GM12875 (cell line): ENCODE data around the gene SHH.

Experiments
- H3K4me3 ChIP-seq: one replicate; pipeline ENCODE4 v1.5.1; 2011; ENCODE audit warnings: low read depth, low read length, control low read depth
- CTCF ChIP-seq: IDR thresholded peaks from 2 replicates; pipeline ENCODE4 v1.5.1; 2011; ENCODE audit warnings: low read depth, mild to moderate bottlenecking, control low read depth, inconsistent platforms, low read length, moderate library complexity, borderline replicate concordance; ENCODE audit not compliant: insufficient read depth

SHH gene

GRCh38 chr7:155813546-155814315 lies 1.5 kb upstream of the SHH start:
- TF ChIP-seq CTCF = no peak
- H3K4me3 ChIP-seq = no peak overlapping the region

DNA sequence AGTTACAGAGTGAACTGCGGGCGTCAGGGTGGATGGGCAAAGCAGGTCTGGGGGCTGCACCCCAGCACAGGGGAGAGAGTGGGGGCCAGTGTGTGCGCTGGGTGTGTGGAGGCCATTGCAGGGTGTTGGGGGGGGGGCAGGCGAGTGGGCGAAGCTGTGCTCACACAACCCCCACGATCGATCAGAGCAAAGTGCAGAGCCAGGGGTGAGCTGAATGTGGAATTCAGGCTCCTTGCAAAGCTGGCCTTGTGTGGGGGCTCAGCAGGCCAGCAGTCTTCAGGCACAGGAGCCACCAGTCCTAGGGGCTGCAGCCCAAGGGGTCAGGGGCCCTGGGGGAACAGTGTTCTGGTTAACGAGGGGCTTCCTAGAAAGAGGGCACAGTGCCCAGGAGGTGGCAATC lies 862 bp upstream of the SHH start:
- TF ChIP-seq CTCF = no peak
- no peak overlapping the region for H3K4me3 ChIP-seq

DNA sequence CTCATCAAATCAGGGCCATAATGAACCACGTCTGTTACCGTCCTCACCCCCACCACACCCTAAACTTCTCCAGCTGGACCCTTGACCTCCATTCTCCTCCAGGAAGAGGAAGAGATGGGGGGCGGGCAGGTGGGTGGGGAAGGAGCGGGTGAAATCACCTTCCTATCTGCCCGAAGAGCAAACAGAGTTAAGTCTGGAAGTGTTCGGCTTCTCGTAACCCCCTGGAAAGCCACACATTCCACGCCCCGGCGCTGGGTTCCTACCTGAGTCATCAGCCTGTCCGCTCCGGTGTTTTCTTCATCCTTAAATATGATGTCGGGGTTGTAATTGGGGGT lies 736 bp downstream of the SHH start:
- no peak overlapping the region for H3K4me3 ChIP-seq
- TF ChIP-seq CTCF = no peak

DNA sequence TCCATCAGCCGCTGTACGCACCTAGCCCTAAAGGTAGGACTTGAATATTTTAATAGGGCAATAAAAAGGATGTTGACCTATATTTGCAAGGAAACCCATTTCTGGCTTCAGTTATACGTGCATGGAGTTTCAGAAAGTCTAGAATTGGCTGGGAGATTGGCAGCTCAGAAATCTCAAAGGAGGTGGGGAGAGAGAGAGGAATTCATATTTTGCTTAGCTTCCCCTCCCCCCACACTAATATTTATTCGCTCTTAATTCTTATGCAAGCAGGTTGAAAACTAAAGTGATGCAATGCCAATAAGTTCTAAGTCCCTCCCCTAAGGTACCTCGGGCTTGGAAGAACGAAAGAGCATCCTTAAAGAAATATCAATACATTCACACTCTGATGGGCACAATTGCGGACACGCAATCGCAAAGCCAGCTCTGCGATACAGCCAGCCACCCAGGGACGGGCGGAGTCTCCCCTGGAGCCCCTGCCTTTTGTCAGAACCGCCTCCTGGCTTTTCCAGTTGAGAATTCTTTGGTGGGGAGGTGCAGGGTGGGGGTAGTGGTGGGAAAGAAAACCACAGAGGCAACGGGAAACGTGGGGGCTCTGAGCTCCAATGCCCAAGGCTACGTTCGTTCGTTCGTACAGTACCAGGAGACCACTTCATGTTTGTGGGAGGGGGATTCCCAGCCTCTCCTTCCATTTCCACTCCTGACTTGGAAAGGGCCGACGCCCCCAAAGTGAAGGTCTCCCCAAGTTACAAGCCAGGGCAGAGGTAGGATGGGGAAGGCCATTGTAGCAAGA lies 1.3 kb downstream of the SHH start:
- TF ChIP-seq CTCF = no peak
- H3K4me3 ChIP-seq = no peak overlapping the region

- no peak overlapping the region for H3K4me3 ChIP-seq
- no peak for TF ChIP-seq CTCF
Observed at GRCh38 chr7:155809947-155810769, 2.1 kb downstream of the SHH start.

- no peak for TF ChIP-seq CTCF
- no peak overlapping the region for H3K4me3 ChIP-seq
Observed at GRCh38 chr7:155809332-155809946, 2.8 kb downstream of the SHH start.
